ENCODE results near the gene DLG2.

DNA sequence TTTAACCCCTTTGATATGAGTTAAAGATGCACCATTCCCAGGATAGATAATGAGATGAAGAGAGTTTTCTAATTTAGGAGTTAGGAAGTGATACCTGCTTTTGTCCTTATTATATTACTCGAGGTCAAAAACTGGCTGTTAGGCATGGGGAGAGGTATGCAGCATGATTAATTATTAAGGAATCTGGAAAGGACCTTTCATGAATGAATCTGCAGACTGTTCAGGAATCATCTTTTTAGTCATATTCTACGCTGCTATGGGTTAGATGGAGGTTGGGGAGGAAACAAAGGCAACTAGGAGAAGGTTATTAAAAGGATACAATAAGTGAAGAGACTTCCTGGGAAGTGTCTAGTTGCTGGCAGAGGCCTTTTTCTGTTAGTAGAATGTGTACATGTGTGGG, 1848.5 kb downstream of the DLG2 start:
- TF ChIP-seq, protein P1, sequence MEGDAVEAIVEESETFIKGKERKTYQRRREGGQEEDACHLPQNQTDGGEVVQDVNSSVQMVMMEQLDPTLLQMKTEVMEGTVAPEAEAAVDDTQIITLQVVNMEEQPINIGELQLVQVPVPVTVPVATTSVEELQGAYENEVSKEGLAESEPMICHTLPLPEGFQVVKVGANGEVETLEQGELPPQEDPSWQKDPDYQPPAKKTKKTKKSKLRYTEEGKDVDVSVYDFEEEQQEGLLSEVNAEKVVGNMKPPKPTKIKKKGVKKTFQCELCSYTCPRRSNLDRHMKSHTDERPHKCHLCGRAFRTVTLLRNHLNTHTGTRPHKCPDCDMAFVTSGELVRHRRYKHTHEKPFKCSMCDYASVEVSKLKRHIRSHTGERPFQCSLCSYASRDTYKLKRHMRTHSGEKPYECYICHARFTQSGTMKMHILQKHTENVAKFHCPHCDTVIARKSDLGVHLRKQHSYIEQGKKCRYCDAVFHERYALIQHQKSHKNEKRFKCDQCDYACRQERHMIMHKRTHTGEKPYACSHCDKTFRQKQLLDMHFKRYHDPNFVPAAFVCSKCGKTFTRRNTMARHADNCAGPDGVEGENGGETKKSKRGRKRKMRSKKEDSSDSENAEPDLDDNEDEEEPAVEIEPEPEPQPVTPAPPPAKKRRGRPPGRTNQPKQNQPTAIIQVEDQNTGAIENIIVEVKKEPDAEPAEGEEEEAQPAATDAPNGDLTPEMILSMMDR (IDR thresholded peaks at IDR 0.05; ENCODE audit: low read length), result no peak
- TF ChIP-seq EZH2 (optimal IDR thresholded peaks at IDR 0.05; ENCODE audit: low read depth, low read length) (no peak), EZH2phosphoT487 (IDR thresholded peaks at IDR 0.05; ENCODE audit: low read length) (no peak)

All from MM.1S (cell line).